ENCODE measurements around the gene RNF149. TPM values are rescaled to one million over a fixed set of nuclear protein-coding genes. Genes with fewer than 3 reads are reported as not detected.

RNF149 gene
- total RNA-seq, 1 donor from 2014 or later = 48.3 TPM

GRCh38 chr2:101297383-101297782 is 11.1 kb downstream of the RNF149 start:
- Mint-ChIP-seq H3K36me3 (ENCODE audit: low read depth) (peaks cover 48% of the 10 kb centered on the region), H3K4me1 (peaks cover 36% of the 10 kb centered on the region), H3K27me3 (no peaks in the 10 kb centered on the region), H3K4me3 (no peak overlapping the region), H3K9me3 (no peaks in the 10 kb centered on the region), H3K27ac (no peak overlapping the region)
- ChIA-PET CTCF (no interaction called here), POLR2A (no interaction called here)
- TF ChIP-seq CTCF (IDR thresholded peaks at IDR 0.05) = no peak
- no peak for DNase-seq
- no peak for ATAC-seq (ENCODE audit: low read depth)
- intact Hi-C loops (cut with micrococcal nuclease) = no loop called here

GRCh38 chr2:101296371-101296770 is 12.1 kb downstream of the RNF149 start:
- no peak for DNase-seq
- H3K4me1 Mint-ChIP-seq = peaks cover 29% of the 10 kb centered on the region
- no peaks in the 10 kb centered on the region for H3K9me3 Mint-ChIP-seq
- ChIA-PET POLR2A (interaction anchor here (0.6 kb wide), 1 partner anchor 106 kb away, joined by 3 read pairs; no protein-coding TSS in a partner anchor), CTCF (no interaction called here)
- intact Hi-C loops (cut with micrococcal nuclease) = no loop called here
- no peak for ATAC-seq (ENCODE audit: low read depth)
- no peak overlapping the region for H3K4me3 Mint-ChIP-seq
- TF ChIP-seq CTCF (IDR thresholded peaks at IDR 0.05) = no peak
- no peak overlapping the region for H3K27ac Mint-ChIP-seq
- no peaks in the 10 kb centered on the region for H3K27me3 Mint-ChIP-seq
- H3K36me3 Mint-ChIP-seq (ENCODE audit: low read depth) = peaks cover 48% of the 10 kb centered on the region

- peaks cover 27% of the 10 kb centered on the region for H3K4me1 Mint-ChIP-seq
- ChIA-PET CTCF (no interaction called here), POLR2A (no interaction called here)
- no peaks in the 10 kb centered on the region for H3K9me3 Mint-ChIP-seq
- no peak for ATAC-seq (ENCODE audit: low read depth)
- no peak for TF ChIP-seq CTCF (IDR thresholded peaks at IDR 0.05)
- peaks cover 49% of the 10 kb centered on the region for H3K36me3 Mint-ChIP-seq (ENCODE audit: low read depth)
- H3K4me3 Mint-ChIP-seq = no peak overlapping the region
- no peak overlapping the region for H3K27ac Mint-ChIP-seq
- no peak for DNase-seq
- H3K27me3 Mint-ChIP-seq = no peaks in the 10 kb centered on the region
- intact Hi-C loops (cut with micrococcal nuclease) = no loop called here
Observed at GRCh38 chr2:101295895-101296294, 12.6 kb downstream of the RNF149 start.

GRCh38 chr2:101294861-101295260 is 13.6 kb downstream of the RNF149 start:
- no peak for DNase-seq
- Mint-ChIP-seq H3K9me3 (no peaks in the 10 kb centered on the region), H3K4me1 (peaks cover 18% of the 10 kb centered on the region), H3K27me3 (no peaks in the 10 kb centered on the region), H3K36me3 (ENCODE audit: low read depth) (peaks cover 50% of the 10 kb centered on the region), H3K4me3 (no peak overlapping the region), H3K27ac (no peak overlapping the region)
- ATAC-seq (ENCODE audit: low read depth) = no peak
- POLR2A ChIA-PET = no interaction called here
- intact Hi-C loops (cut with micrococcal nuclease) = no loop called here
- CTCF ChIA-PET = no interaction called here
- TF ChIP-seq CTCF (IDR thresholded peaks at IDR 0.05) = no peak

- Mint-ChIP-seq H3K36me3 (ENCODE audit: low read depth) (peaks cover 53% of the 10 kb centered on the region), H3K27ac (no peak overlapping the region), H3K9me3 (no peaks in the 10 kb centered on the region), H3K4me1 (peaks cover 11% of the 10 kb centered on the region), H3K27me3 (no peaks in the 10 kb centered on the region), H3K4me3 (no peak overlapping the region)
- ATAC-seq (ENCODE audit: low read depth) = no peak
- no peak for DNase-seq
- CTCF ChIA-PET = no interaction called here
- intact Hi-C loops (cut with micrococcal nuclease) = no loop called here
- POLR2A ChIA-PET = no interaction called here
- no peak for TF ChIP-seq CTCF (IDR thresholded peaks at IDR 0.05)
Observed at GRCh38 chr2:101293544-101293943, 15.0 kb downstream of the RNF149 start.

Data from activated B cell treated with CpG ODN at 0.5 μM for 24 hours (primary cell).